Endothelial cell of umbilical vein (primary cell): ENCODE data around the gene SOX10. TPM values are rescaled to one million over a fixed set of nuclear protein-coding genes. Genes with fewer than 3 reads are reported as not detected.

ENCODE experiments used
- BruUV-seq: library from RNA; stranded (reverse); fragments of 400-500 nt; replicated peaks from 2 replicates; lab custom pipeline; 2021; lab: Mats Ljungman, UMichigan
- CTCF ChIA-PET: fragments of 300-600, 350-600 bp; sonication (Branson Sonifier 250); formaldehyde crosslinking; loops from one replicate; lab custom pipeline; 2021; ENCODE audit warnings: antibody characterized with exemption, inconsistent platforms; lab: Charles Lee
- POLR2A ChIA-PET: fragments of 300-600, 350-600 bp; sonication (Branson Sonifier 250); formaldehyde crosslinking; loops from one replicate; lab custom pipeline; 2021; ENCODE audit warnings: antibody characterized with exemption, inconsistent platforms; lab: Charles Lee
- DNase-seq: peaks from one replicate; pipeline ENCODE4 v3.0.0-alpha.2; 2011; ENCODE audit warnings: low read depth, low spot score
- FAIRE-seq: peaks from 2 replicates; lab custom pipeline; 2011; peaks lifted over from hg19 to GRCh38; lab: Jason Lieb, UNC
- H2AFZ ChIP-seq: 2 replicates; pipeline ENCODE4 v1.6.0; 2012; ENCODE audit warnings: low read depth, low read length, control low read depth, inconsistent platforms
- H3K27ac ChIP-seq: 2 replicates; pipeline ENCODE4 v1.5.1; 2011; ENCODE audit warnings: low read depth, mild to moderate bottlenecking, control low read depth, low read length, moderate library complexity; ENCODE audit not compliant: insufficient read depth
- H3K27me3 ChIP-seq, 2 experiments: 2 replicates each; pipeline versions ENCODE4 v1.6.0 to v1.6.1; 2011; ENCODE audit warnings: low read length in 2 of 2, mixed read lengths in 1 of 2; ENCODE audit not compliant: control insufficient read depth in 2 of 2, insufficient read depth in 2 of 2
- H3K36me3 ChIP-seq, 2 experiments: 2 replicates in 1 of 2; 3 replicates in 1 of 2; pipeline ENCODE4 v1.5.1; 2011; ENCODE audit warnings: low read length in 2 of 2, mild to moderate bottlenecking in 1 of 2, moderate library complexity in 1 of 2; ENCODE audit not compliant: control insufficient read depth in 2 of 2, insufficient read depth in 2 of 2; ENCODE audit errors: extremely low read depth in 1 of 2
- H3K4me1 ChIP-seq: 3 replicates; pipeline ENCODE4 v1.5.1; 2011; ENCODE audit warnings: mild to moderate bottlenecking, low read length; ENCODE audit not compliant: control insufficient read depth, insufficient read depth; ENCODE audit errors: extremely low read depth
- H3K4me2 ChIP-seq: 2 replicates; pipeline ENCODE4 v1.6.1; 2011; ENCODE audit warnings: low read length, control low read depth, mixed read lengths; ENCODE audit not compliant: insufficient read depth
- H3K4me3 ChIP-seq, 3 experiments: fragments of 200-600 bp in 1 of 3; sonication (generic), shearing (Covaris generic) in 1 of 3; replicated peaks in 1 of 3; 2 replicates each; pipeline ENCODE4 v1.5.1; 2011 to 2016; ENCODE audit warnings: control low read depth in 3 of 3, low read length in 3 of 3, mild to moderate bottlenecking in 2 of 3, inconsistent platforms in 1 of 3, low read depth in 1 of 3, moderate library complexity in 1 of 3; ENCODE audit not compliant: insufficient read depth in 1 of 3
- H3K79me2 ChIP-seq: 2 replicates; pipeline ENCODE4 v1.6.0; 2012; ENCODE audit warnings: low read length, inconsistent platforms; ENCODE audit not compliant: control insufficient read depth, insufficient read depth
- H3K9ac ChIP-seq: replicated peaks from 2 replicates; pipeline ENCODE3; 2011; ENCODE audit warnings: low read length, control low read depth; ENCODE audit not compliant: insufficient read depth; ENCODE audit errors: extremely low read depth
- H3K9me1 ChIP-seq: replicated peaks from 3 replicates; pipeline ENCODE4 v1.6.0; 2011; ENCODE audit warnings: mild to moderate bottlenecking, low read length; ENCODE audit not compliant: control insufficient read depth, insufficient read depth; ENCODE audit errors: extremely low read depth
- H3K9me3 ChIP-seq: replicated peaks from 2 replicates; pipeline ENCODE4 v1.5.1; 2012; ENCODE audit warnings: low read length, inconsistent platforms; ENCODE audit not compliant: control insufficient read depth, insufficient read depth
- H4K20me1 ChIP-seq: replicated peaks from 2 replicates; pipeline ENCODE3; 2011; ENCODE audit warnings: mild to moderate bottlenecking, low read length; ENCODE audit not compliant: control insufficient read depth, insufficient read depth; ENCODE audit errors: extremely low read depth
- CTCF ChIP-seq, 2 donors: IDR thresholded peaks; 1 replicate in 1 of 2; 2 replicates in 1 of 2; pipeline ENCODE4 v1.5.1; 2011; ENCODE audit warnings: low read length in 2 of 2, mild to moderate bottlenecking in 2 of 2, moderate library complexity in 2 of 2, control low read depth in 1 of 2, inconsistent platforms in 1 of 2, low read depth in 1 of 2; ENCODE audit not compliant: insufficient read depth in 1 of 2; ENCODE audit errors: extremely low read depth in 1 of 2
- EZH2 ChIP-seq: IDR thresholded peaks from 2 replicates; pipeline ENCODE4 v1.6.1; 2012; ENCODE audit warnings: borderline replicate concordance, low read depth, mild to moderate bottlenecking, moderate library complexity, low read length, inconsistent platforms; ENCODE audit not compliant: severe bottlenecking
- FOS ChIP-seq: IDR thresholded peaks from 2 replicates; pipeline ENCODE4 v1.6.1; 2011; ENCODE audit warnings: mild to moderate bottlenecking, low read length, moderate library complexity, borderline replicate concordance; ENCODE audit not compliant: insufficient read depth
- GATA2 ChIP-seq: IDR thresholded peaks from 2 replicates; pipeline ENCODE4 v1.7.0; 2011; ENCODE audit warnings: low read depth, mild to moderate bottlenecking, moderate library complexity, mixed read lengths, low read length; ENCODE audit not compliant: insufficient read length, insufficient read depth
- JUN ChIP-seq: IDR thresholded peaks from 2 replicates; pipeline ENCODE4 v1.6.1; 2011; ENCODE audit warnings: borderline replicate concordance, low read depth; ENCODE audit not compliant: insufficient read length, insufficient read depth
- MAX ChIP-seq: IDR thresholded peaks from 2 replicates; pipeline ENCODE4 v1.6.1; 2011; ENCODE audit not compliant: insufficient read depth, insufficient read length
- MYC ChIP-seq: IDR thresholded peaks from one replicate; pipeline ENCODE4 v1.6.1; 2011; ENCODE audit warnings: mild to moderate bottlenecking, low read depth, low read length
- POLR2A ChIP-seq: IDR thresholded peaks from 2 replicates; pipeline ENCODE4 v1.6.1; 2012; ENCODE audit warnings: low read depth, mild to moderate bottlenecking, control low read depth, low read length
- POLR2AphosphoS5 ChIP-seq: IDR thresholded peaks from 2 replicates; pipeline ENCODE4 v1.6.1; 2012; ENCODE audit warnings: low read depth, mild to moderate bottlenecking, control low read depth, low read length, moderate library complexity; ENCODE audit not compliant: insufficient read depth
- dilution Hi-C: fragments of 300-500 bp; cut with MboI; formaldehyde crosslinking; loops from one replicate; pipeline ENCODE4 v1.15.0; 2019; ENCODE audit warnings: low sequenced_read_pairs; ENCODE audit not compliant: extremely low pct_ligation_motif_present
- intact Hi-C: fragments of 100-400 bp; cut with micrococcal nuclease; formaldehyde crosslinking; loops from one replicate; pipeline ENCODE4 v1.10.0; 2022
- polyA plus RNA-seq, 4 experiments: library from polyadenylated mRNA; depleted of rRNA in 3 of 4; stranded (reverse) in 3 of 4; unstranded in 1 of 4; fragments of >200 nt; gene quantifications; 2 replicates each; pipeline versions ENCODE4 v1.2.1 to v1.2.3, GENCODE V29; 2011 to 2012; ENCODE audit warnings: missing spikeins in 1 of 4
- total RNA-seq: library from RNA; stranded (reverse); gene quantifications from 2 replicates; pipeline ENCODE4 v1.2.3, GENCODE V29; 2021

The SOX10 gene
- total and polyA plus RNA-seq, 2 donors (not counting 3 experiments of a cell fraction or from before 2014, with no cell fraction given), result not detected

GRCh38 chr22:37975153-37975552, 9.2 kb downstream of the SOX10 start:
- Histone ChIP-seq H3K4me2 (no peak overlapping the region), H3K4me3 (no peak overlapping the region), H3K4me1 (no peaks in the 10 kb centered on the region), H3K9me3 (no peaks in the 10 kb centered on the region), H3K9ac (no peak overlapping the region), H3K36me3 (no peaks in the 10 kb centered on the region), H4K20me1 (no peaks in the 10 kb centered on the region), H2AFZ (no peak overlapping the region), H3K9me1 (no peaks in the 10 kb centered on the region), H3K27me3 (no peaks in the 10 kb centered on the region), H3K79me2 (no peaks in the 10 kb centered on the region), H3K27ac (no peak overlapping the region)
- intact Hi-C loops, result no loop called here
- TF ChIP-seq EZH2 (no peak), MYC (no peak), GATA2 (no peak), CTCF (IDR thresholded peaks at IDR 0.05; ENCODE audit: extremely low read depth in 1 of 2, insufficient read depth in 1 of 2, low read depth in 1 of 2, low read length in 2 of 2) (no peak), POLR2A (no peak), MAX (no peak), JUN (no peak), FOS (no peak), POLR2AphosphoS5 (no peak)
- DNase-seq (no peak), FAIRE-seq (no peak)
- CTCF ChIA-PET, result interaction anchor here (1.7 kb wide), 1 partner anchor 10 kb away, joined by 6 read pairs; no protein-coding TSS in a partner anchor
- no TSS peak for BruUV-seq
- dilution Hi-C loops, result no loop called here
- POLR2A ChIA-PET, result no interaction called here
